Neural progenitor cell (in vitro differentiated cells): ENCODE results near the gene CIB4. TPM values are rescaled to one million over a fixed set of nuclear protein-coding genes. Genes with fewer than 3 reads are reported as not detected.

ENCODE experiments used
- DNase-seq: peaks from one replicate; pipeline ENCODE4 v3.0.0-alpha.2; 2016; ENCODE audit warnings: low spot score
- H2AFZ ChIP-seq: fragments of 200-600 bp; sonication (generic); replicated peaks from 2 replicates; pipeline ENCODE4 v1.6.1; 2016; ENCODE audit warnings: antibody characterized with exemption
- H3F3A ChIP-seq: fragments of 200-600 bp; sonication (generic); 2 replicates; pipeline ENCODE4 v1.6.1; 2016; ENCODE audit warnings: antibody characterized with exemption, low read depth
- H3K27ac ChIP-seq: fragments of 200-600 bp; sonication (generic); 2 replicates; pipeline ENCODE4 v1.5.1; 2016; ENCODE audit warnings: mild to moderate bottlenecking
- H3K27me3 ChIP-seq: fragments of 200-600 bp; sonication (generic); 2 replicates; pipeline ENCODE4 v1.6.1; 2016; ENCODE audit warnings: mild to moderate bottlenecking, moderate library complexity
- H3K36me3 ChIP-seq: fragments of 200-600 bp; sonication (generic); 2 replicates; pipeline ENCODE4 v1.5.1; 2016
- H3K4me1 ChIP-seq: fragments of 200-600 bp; sonication (generic); 2 replicates; pipeline ENCODE4 v1.6.1; 2016; ENCODE audit warnings: mixed run types
- H3K4me2 ChIP-seq: fragments of 200-600 bp; sonication (generic); 2 replicates; pipeline ENCODE4 v1.6.1; 2016
- H3K4me3 ChIP-seq: fragments of 200-600 bp; sonication (generic); 2 replicates; pipeline ENCODE4 v1.5.1; 2016
- H3K79me2 ChIP-seq: fragments of 200-600 bp; sonication (generic); 2 replicates; pipeline ENCODE4 v1.6.1; 2016; ENCODE audit warnings: low read depth
- H3K9ac ChIP-seq: fragments of 200-600 bp; sonication (generic); 2 replicates; pipeline ENCODE4 v1.6.1; 2016
- H3K9me3 ChIP-seq: fragments of 200-600 bp; sonication (generic); 2 replicates; pipeline ENCODE4 v1.5.1; 2016; ENCODE audit warnings: low read depth
- H4K20me1 ChIP-seq: fragments of 200-600 bp; sonication (generic); 2 replicates; pipeline ENCODE4 v1.6.1; 2016; ENCODE audit warnings: low read depth
- H3K27ac Mint-ChIP-seq: 3 replicates; pipeline ENCODE4 v1.8.0; 2021; ENCODE audit warnings: mixed read lengths
- H3K27me3 Mint-ChIP-seq: 2 replicates; pipeline ENCODE4 v1.8.0; 2022; ENCODE audit warnings: low read depth, mild to moderate bottlenecking, inconsistent platforms, moderate library complexity, mixed read lengths; ENCODE audit not compliant: insufficient read depth
- H3K36me3 Mint-ChIP-seq: 3 replicates; pipeline ENCODE4 v1.8.0; 2021; ENCODE audit warnings: mixed read lengths
- H3K4me1 Mint-ChIP-seq: 3 replicates; pipeline ENCODE4 v1.8.0; 2021; ENCODE audit warnings: mixed read lengths
- H3K4me3 Mint-ChIP-seq: 3 replicates; pipeline ENCODE4 v1.8.0; 2021; ENCODE audit warnings: mild to moderate bottlenecking, moderate library complexity, mixed read lengths
- H3K9me3 Mint-ChIP-seq: 3 replicates; pipeline ENCODE4 v1.8.0; 2020; ENCODE audit warnings: mixed read lengths
- EZH2 ChIP-seq: fragments of 200-600 bp; sonication (generic); IDR thresholded peaks from 2 replicates; pipeline ENCODE4 v1.6.1; 2017; ENCODE audit warnings: antibody characterized with exemption, mild to moderate bottlenecking, moderate library complexity
- EZH2phosphoT487 ChIP-seq: fragments of 200-600 bp; sonication (generic); IDR thresholded peaks from 2 replicates; pipeline ENCODE4 v1.6.1; 2017; ENCODE audit warnings: antibody characterized with exemption
- total RNA-seq: library from RNA; depleted of rRNA; stranded (reverse); fragments of >200 nt; gene quantifications from 2 replicates; pipeline ENCODE4 v1.2.3, GENCODE V29; 2015; ENCODE audit warnings: low replicate concordance
- TF ChIP-seq, protein P1 (sequence below): fragments of 200-600 bp; sonication (generic); IDR thresholded peaks from 2 replicates; pipeline ENCODE4 v1.5.1; 2017; ENCODE audit warnings: antibody characterized with exemption, mild to moderate bottlenecking

The CIB4 gene
- total RNA-seq, 1 donor from 2014 or later = not detected

GRCh38 chr2:26575836-26576564, 65.2 kb downstream of the CIB4 start:
- Histone ChIP-seq H3K9ac (no peak overlapping the region), H3F3A (no peaks in the 10 kb centered on the region), H3K4me3 (no peak overlapping the region), H3K9me3 (no peaks in the 10 kb centered on the region), H4K20me1 (no peaks in the 10 kb centered on the region), H3K4me1 (peaks cover 3% of the 10 kb centered on the region), H2AFZ (no peak overlapping the region), H3K27ac (no peak overlapping the region), H3K36me3 (no peaks in the 10 kb centered on the region), H3K27me3 (peaks cover 22% of the 10 kb centered on the region), H3K4me2 (no peak overlapping the region), H3K79me2 (no peaks in the 10 kb centered on the region)
- H3K27ac Mint-ChIP-seq = no peak overlapping the region
- no peak overlapping the region for H3K4me3 Mint-ChIP-seq
- peaks cover 17% of the 10 kb centered on the region for H3K4me1 Mint-ChIP-seq
- no peaks in the 10 kb centered on the region for H3K9me3 Mint-ChIP-seq
- TF ChIP-seq EZH2 (no peak), EZH2phosphoT487 (no peak)
- TF ChIP-seq, protein P1, sequence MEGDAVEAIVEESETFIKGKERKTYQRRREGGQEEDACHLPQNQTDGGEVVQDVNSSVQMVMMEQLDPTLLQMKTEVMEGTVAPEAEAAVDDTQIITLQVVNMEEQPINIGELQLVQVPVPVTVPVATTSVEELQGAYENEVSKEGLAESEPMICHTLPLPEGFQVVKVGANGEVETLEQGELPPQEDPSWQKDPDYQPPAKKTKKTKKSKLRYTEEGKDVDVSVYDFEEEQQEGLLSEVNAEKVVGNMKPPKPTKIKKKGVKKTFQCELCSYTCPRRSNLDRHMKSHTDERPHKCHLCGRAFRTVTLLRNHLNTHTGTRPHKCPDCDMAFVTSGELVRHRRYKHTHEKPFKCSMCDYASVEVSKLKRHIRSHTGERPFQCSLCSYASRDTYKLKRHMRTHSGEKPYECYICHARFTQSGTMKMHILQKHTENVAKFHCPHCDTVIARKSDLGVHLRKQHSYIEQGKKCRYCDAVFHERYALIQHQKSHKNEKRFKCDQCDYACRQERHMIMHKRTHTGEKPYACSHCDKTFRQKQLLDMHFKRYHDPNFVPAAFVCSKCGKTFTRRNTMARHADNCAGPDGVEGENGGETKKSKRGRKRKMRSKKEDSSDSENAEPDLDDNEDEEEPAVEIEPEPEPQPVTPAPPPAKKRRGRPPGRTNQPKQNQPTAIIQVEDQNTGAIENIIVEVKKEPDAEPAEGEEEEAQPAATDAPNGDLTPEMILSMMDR = no peak
- DNase-seq = no peak
- H3K36me3 Mint-ChIP-seq = no peaks in the 10 kb centered on the region
- peaks cover 13% of the 10 kb centered on the region for H3K27me3 Mint-ChIP-seq

- H3K4me1 ChIP-seq = peaks cover 3% of the 10 kb centered on the region
- no peak overlapping the region for H3K4me2 ChIP-seq
- H3K9ac ChIP-seq = no peak overlapping the region
- Mint-ChIP-seq H3K4me3 (no peak overlapping the region), H3K27me3 (peaks cover 17% of the 10 kb centered on the region), H3K4me1 (peaks cover 17% of the 10 kb centered on the region), H3K27ac (no peak overlapping the region), H3K36me3 (no peaks in the 10 kb centered on the region), H3K9me3 (no peaks in the 10 kb centered on the region)
- no peaks in the 10 kb centered on the region for H3K9me3 ChIP-seq
- no peaks in the 10 kb centered on the region for H3K36me3 ChIP-seq
- H3K79me2 ChIP-seq = no peaks in the 10 kb centered on the region
- H2AFZ ChIP-seq = no peak overlapping the region
- no peak overlapping the region for H3K27ac ChIP-seq
- peaks cover 22% of the 10 kb centered on the region for H3K27me3 ChIP-seq
- H3K4me3 ChIP-seq = no peak overlapping the region
- no peak for DNase-seq
- no peaks in the 10 kb centered on the region for H4K20me1 ChIP-seq
- no peak for TF ChIP-seq EZH2phosphoT487
- TF ChIP-seq, protein P1 = no peak
- TF ChIP-seq EZH2 = no peak
- H3F3A ChIP-seq = no peaks in the 10 kb centered on the region
Measured at GRCh38 chr2:26574900-26575560, 66.1 kb downstream of the CIB4 start.

DNA sequence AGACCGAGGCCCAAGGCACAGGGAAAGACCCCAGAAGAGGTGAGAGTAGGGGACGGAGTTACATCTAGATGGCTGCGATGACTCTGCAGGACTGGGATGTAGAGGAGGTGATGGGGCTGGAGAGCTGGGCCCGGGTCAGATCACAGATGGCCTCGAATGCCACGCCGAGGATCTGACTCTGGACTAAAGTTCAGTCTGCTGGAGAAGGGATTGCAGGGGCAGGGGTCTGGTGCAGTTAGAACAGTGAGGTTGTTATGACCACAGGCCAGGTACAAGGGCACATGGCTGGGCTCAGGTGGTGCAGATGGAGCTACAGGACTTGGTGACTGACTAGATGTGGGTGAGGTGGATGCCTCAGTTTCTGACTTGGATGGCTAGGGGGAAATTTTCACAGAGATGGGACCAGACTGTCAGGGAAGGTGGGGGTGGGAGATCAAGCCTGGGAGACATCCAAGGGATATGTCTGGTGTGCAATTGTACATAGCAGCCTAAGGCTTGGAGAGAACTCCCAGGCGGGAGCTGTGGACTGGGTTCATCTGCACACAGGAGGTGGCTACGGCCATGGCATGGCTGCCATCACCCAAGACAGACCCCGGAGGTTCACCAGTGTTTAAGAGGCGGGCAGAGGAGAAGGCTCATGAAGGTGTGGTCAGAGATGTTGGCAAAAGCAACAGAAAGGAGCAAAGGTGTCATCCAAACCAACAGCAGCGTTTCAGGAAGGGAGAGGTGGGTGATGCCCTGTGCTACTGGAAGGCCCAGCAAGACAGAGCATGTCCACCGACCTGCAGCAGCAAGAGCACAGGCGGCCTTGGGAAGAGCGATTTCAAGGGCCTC, 66.9 kb downstream of the CIB4 start:
- DNase-seq = no peak
- peaks cover 3% of the 10 kb centered on the region for H3K4me1 ChIP-seq
- H3K27ac Mint-ChIP-seq = peak overlapping the region; percentile 68
- H4K20me1 ChIP-seq = no peaks in the 10 kb centered on the region
- no peaks in the 10 kb centered on the region for H3K36me3 ChIP-seq
- H3F3A ChIP-seq = no peaks in the 10 kb centered on the region
- no peak for TF ChIP-seq EZH2
- TF ChIP-seq, protein P1 = no peak
- no peak for TF ChIP-seq EZH2phosphoT487
- no peaks in the 10 kb centered on the region for H3K9me3 ChIP-seq
- peaks cover 20% of the 10 kb centered on the region for H3K4me1 Mint-ChIP-seq
- H3K4me3 ChIP-seq = no peak overlapping the region
- no peaks in the 10 kb centered on the region for H3K9me3 Mint-ChIP-seq
- no peak overlapping the region for H3K4me2 ChIP-seq
- no peak overlapping the region for H3K27ac ChIP-seq
- peaks cover 23% of the 10 kb centered on the region for H3K27me3 Mint-ChIP-seq
- H3K36me3 Mint-ChIP-seq = no peaks in the 10 kb centered on the region
- no peak overlapping the region for H3K9ac ChIP-seq
- no peaks in the 10 kb centered on the region for H3K79me2 ChIP-seq
- H3K27me3 ChIP-seq = peaks cover 19% of the 10 kb centered on the region
- H2AFZ ChIP-seq = no peak overlapping the region
- H3K4me3 Mint-ChIP-seq = peak overlapping the region; percentile 37
